Parathyroid adenoma (tissue), 2 donors: Measurements from ENCODE around the gene RHBDD3.
A peak's percentile ranks its signal among the peaks of the same experiment; 100 is the strongest.

Source experiments
- H2AFZ ChIP-seq: fragments of 300-600 bp; sonication (generic); one replicate; pipeline ENCODE4 v1.7.0; 2017; ENCODE audit warnings: antibody characterized with exemption, mild to moderate bottlenecking
- H3K27ac ChIP-seq: fragments of 300-600 bp; sonication (generic); one replicate; pipeline ENCODE4 v1.7.0; 2017
- H3K27me3 ChIP-seq: fragments of 300-600 bp; sonication (generic); one replicate; pipeline ENCODE4 v1.7.0; 2017; ENCODE audit warnings: low read length; ENCODE audit not compliant: control insufficient read depth, insufficient read depth
- H3K36me3 ChIP-seq: fragments of 300-600 bp; sonication (generic); one replicate; pipeline ENCODE4 v1.7.0; 2017; ENCODE audit warnings: low read length; ENCODE audit not compliant: control insufficient read depth, insufficient read depth
- H3K4me1 ChIP-seq: fragments of 300-600 bp; sonication (generic); one replicate; pipeline ENCODE4 v1.7.0; 2017; ENCODE audit warnings: control low read depth
- H3K4me2 ChIP-seq: fragments of 300-600 bp; sonication (generic); one replicate; pipeline ENCODE4 v1.7.0; 2017; ENCODE audit warnings: low read length
- H3K4me3 ChIP-seq: fragments of 300-600 bp; sonication (generic); one replicate; pipeline ENCODE4 v1.7.0; 2017; ENCODE audit warnings: low read depth, low read length
- H3K79me2 ChIP-seq: fragments of 300-600 bp; sonication (generic); one replicate; pipeline ENCODE4 v1.7.0; 2017; ENCODE audit warnings: control low read depth
- H3K9ac ChIP-seq: fragments of 300-600 bp; sonication (generic); one replicate; pipeline ENCODE4 v1.7.0; 2017; ENCODE audit warnings: mild to moderate bottlenecking
- H3K9me3 ChIP-seq: fragments of 300-600 bp; sonication (generic); one replicate; pipeline ENCODE4 v1.7.0; 2017; ENCODE audit warnings: low read length; ENCODE audit not compliant: control insufficient read depth
- CTCF ChIP-seq: fragments of 300-600 bp; sonication (generic); IDR thresholded peaks from one replicate; pipeline ENCODE4 v1.7.0; 2017; ENCODE audit warnings: antibody characterized with exemption, mild to moderate bottlenecking
- donor health status: primary hyperparathyroidism.

The RHBDD3 gene

GRCh38 chr22:29310863-29311339 lies 43.1 kb upstream of the RHBDD3 start:
- H3K27me3 ChIP-seq: peaks cover 12% of the 10 kb centered on the region
- H2AFZ ChIP-seq: no peak overlapping the region
- H3K36me3 ChIP-seq: no peaks in the 10 kb centered on the region
- H3K9me3 ChIP-seq: no peaks in the 10 kb centered on the region
- no peaks in the 10 kb centered on the region for H3K79me2 ChIP-seq
- TF ChIP-seq CTCF: no peak
- no peak overlapping the region for H3K9ac ChIP-seq
- no peak overlapping the region for H3K27ac ChIP-seq
- H3K4me1 ChIP-seq: no peaks in the 10 kb centered on the region
- peak overlapping the region; percentile 30 for H3K4me2 ChIP-seq
- no peak overlapping the region for H3K4me3 ChIP-seq

GRCh38 chr22:29310065-29310862 lies 42.5 kb upstream of the RHBDD3 start:
- Histone ChIP-seq H3K79me2 (no peaks in the 10 kb centered on the region), H3K4me3 (no peak overlapping the region), H2AFZ (no peak overlapping the region), H3K4me1 (no peaks in the 10 kb centered on the region), H3K36me3 (no peaks in the 10 kb centered on the region), H3K27ac (no peak overlapping the region), H3K9ac (no peak overlapping the region), H3K4me2 (peak overlapping the region; percentile 30), H3K27me3 (peaks cover 12% of the 10 kb centered on the region), H3K9me3 (no peaks in the 10 kb centered on the region)
- TF ChIP-seq CTCF: no peak

- Histone ChIP-seq H3K79me2 (no peaks in the 10 kb centered on the region), H3K9ac (no peak overlapping the region), H3K4me2 (no peak overlapping the region), H3K27me3 (peaks cover 10% of the 10 kb centered on the region), H3K9me3 (no peaks in the 10 kb centered on the region), H3K36me3 (no peaks in the 10 kb centered on the region), H3K4me1 (no peaks in the 10 kb centered on the region), H3K27ac (no peak overlapping the region), H2AFZ (no peak overlapping the region), H3K4me3 (no peak overlapping the region)
- TF ChIP-seq CTCF: no peak
Observed at GRCh38 chr22:29309332-29310064, 41.7 kb upstream of the RHBDD3 start.

- Histone ChIP-seq H3K4me2 (no peak overlapping the region), H3K9me3 (no peaks in the 10 kb centered on the region), H3K4me3 (no peak overlapping the region), H3K9ac (no peak overlapping the region), H3K27me3 (peaks cover 3% of the 10 kb centered on the region), H3K4me1 (no peaks in the 10 kb centered on the region), H3K36me3 (no peaks in the 10 kb centered on the region), H3K79me2 (no peaks in the 10 kb centered on the region), H2AFZ (no peak overlapping the region), H3K27ac (no peak overlapping the region)
- TF ChIP-seq CTCF: no peak
Observed at GRCh38 chr22:29308791-29309262, 41.0 kb upstream of the RHBDD3 start.
